ENCODE results near the gene NFIX.

The NFIX gene

GRCh38 chr19:12990853-12991252, 4.4 kb upstream of the NFIX start:
- DNase-seq = no peak

- no peak for DNase-seq
Measured at GRCh38 chr19:12991296-12991695, 4.0 kb upstream of the NFIX start.

GRCh38 chr19:12992729-12993128, 2.5 kb upstream of the NFIX start:
- DNase-seq = no peak

- no peak for DNase-seq
Measured at GRCh38 chr19:12993562-12993961, 1.7 kb upstream of the NFIX start.

GRCh38 chr19:12995596-12996405, 526 bp downstream of the NFIX start:
- no peak for DNase-seq

- no peak for DNase-seq
Measured at GRCh38 chr19:12996406-12997094, 1.3 kb downstream of the NFIX start.

GRCh38 chr19:12997179-12997966, 2.1 kb downstream of the NFIX start:
- no peak for DNase-seq

GRCh38 chr19:12997967-12998940, 3.0 kb downstream of the NFIX start:
- no peak for DNase-seq

GRCh38 chr19:13001166-13001501, 5.9 kb downstream of the NFIX start:
- DNase-seq = no peak

- no peak for DNase-seq
Measured at GRCh38 chr19:13001502-13002165, 6.4 kb downstream of the NFIX start.

- no peak for DNase-seq
Measured at GRCh38 chr19:13002166-13002898, 7.1 kb downstream of the NFIX start.

GRCh38 chr19:13003081-13003480, 7.8 kb downstream of the NFIX start:
- no peak for DNase-seq

- DNase-seq = no peak
Measured at GRCh38 chr19:13004273-13004672, 9.0 kb downstream of the NFIX start.

- no peak for DNase-seq
Measured at GRCh38 chr19:13005253-13005652, 10.0 kb downstream of the NFIX start.

GRCh38 chr19:13005861-13006370, 10.6 kb downstream of the NFIX start:
- DNase-seq = no peak

GRCh38 chr19:13006431-13007281, 11.4 kb downstream of the NFIX start:
- DNase-seq = no peak

- DNase-seq = no peak
Measured at GRCh38 chr19:13007292-13008045, 12.2 kb downstream of the NFIX start.

- no peak for DNase-seq
Measured at GRCh38 chr19:13008926-13009787, 13.9 kb downstream of the NFIX start.

Data from effector CD8-positive, alpha-beta T cell (primary cell).